ENCODE data around the gene COBLL1.
A peak's percentile ranks its signal among the peaks of the same experiment; 100 is the strongest.

The COBLL1 gene

GRCh38 chr2:164755952-164756351 is 85.7 kb downstream of the COBLL1 start:
- DNase-seq: no peak

- DNase-seq: no peak
Observed at GRCh38 chr2:164754157-164755093, 87.2 kb downstream of the COBLL1 start.

- no peak for DNase-seq
Observed at GRCh38 chr2:164752956-164753355, 88.7 kb downstream of the COBLL1 start.

GRCh38 chr2:164747783-164748433 is 93.7 kb downstream of the COBLL1 start:
- DNase-seq: peak; percentile 91

- DNase-seq: peak; percentile 63
Observed at GRCh38 chr2:164747140-164747539, 94.5 kb downstream of the COBLL1 start.

- DNase-seq: peak; percentile 60
Observed at GRCh38 chr2:164746713-164747112, 94.9 kb downstream of the COBLL1 start.

DNA sequence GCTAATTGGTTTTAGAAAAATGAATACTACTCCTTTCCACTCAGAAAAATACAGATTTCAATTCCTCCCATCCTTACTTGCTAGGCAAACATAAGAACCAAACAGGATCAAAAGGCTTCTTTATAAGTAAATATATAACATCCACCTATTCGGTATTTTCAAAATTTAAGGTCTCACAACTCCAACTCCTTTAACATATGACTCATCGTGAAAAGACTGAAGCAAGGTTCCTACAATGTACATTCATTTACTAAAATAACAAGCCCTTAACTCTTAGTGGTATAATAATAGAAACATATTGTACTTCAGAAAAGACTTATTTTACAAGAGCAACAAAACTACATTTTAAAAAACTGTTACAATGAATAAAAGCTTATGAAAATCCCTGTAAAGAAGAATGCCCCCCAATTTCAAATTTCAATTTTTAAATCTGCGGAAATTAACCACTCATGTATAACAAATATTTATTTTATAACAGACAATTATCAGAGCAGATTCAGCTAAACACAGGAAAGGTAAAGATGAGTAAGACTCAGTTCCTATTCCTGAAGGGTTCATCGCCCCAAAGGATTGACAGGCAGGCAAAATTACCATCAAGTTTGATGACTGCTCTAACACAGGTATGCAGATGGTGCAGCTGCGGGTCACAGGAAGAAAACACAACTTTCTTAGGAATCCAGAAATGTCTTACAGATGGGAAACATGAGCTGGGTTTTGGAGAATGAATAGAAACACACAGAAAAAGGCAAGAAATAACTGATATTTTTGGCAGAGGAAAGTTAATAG is 96.4 kb downstream of the COBLL1 start:
- no peak for DNase-seq

GRCh38 chr2:164742738-164743317 is 98.8 kb downstream of the COBLL1 start:
- no peak for DNase-seq

DNA sequence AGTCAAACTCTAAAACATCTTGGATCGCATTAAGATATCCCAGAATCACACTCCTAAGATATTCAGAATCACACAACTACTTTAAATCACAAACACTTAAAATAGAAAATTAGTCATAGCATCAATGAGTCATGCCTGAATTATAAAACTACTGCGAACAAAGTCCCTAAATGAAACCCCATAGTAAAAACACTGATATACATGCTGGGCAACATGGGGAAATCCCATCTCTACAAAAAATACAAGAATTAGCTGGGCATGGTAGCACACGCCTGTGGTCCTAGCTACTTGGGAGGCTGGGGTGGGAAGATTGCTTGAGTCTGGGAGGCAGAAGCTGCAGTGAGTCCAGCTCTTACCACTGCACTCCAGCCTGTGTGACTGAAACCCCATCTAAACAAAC is 101.7 kb downstream of the COBLL1 start:
- peak; percentile 21 for DNase-seq

DNA sequence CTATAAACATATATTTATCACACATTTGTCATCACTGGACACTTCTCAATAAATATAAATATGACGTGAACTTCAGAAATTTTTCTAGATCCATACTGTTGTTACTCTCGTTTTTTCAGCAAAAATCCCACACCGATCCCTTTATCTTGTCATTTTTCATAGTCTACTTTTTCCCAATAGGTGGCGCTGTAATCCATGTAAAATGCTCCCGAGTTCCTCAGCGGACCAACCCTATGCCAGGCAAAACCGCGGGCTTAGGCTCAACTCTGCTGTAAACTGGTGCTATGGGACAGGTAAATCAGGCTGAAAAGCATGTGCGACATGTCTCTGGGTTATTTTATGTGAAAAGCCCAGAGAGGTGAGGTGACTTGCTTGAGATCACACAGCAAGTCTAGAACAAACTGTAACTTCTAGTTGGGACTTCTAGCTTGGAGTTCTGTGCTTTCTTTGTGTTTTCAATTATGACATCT is 104.0 kb downstream of the COBLL1 start:
- peak; percentile 93 for DNase-seq

DNA sequence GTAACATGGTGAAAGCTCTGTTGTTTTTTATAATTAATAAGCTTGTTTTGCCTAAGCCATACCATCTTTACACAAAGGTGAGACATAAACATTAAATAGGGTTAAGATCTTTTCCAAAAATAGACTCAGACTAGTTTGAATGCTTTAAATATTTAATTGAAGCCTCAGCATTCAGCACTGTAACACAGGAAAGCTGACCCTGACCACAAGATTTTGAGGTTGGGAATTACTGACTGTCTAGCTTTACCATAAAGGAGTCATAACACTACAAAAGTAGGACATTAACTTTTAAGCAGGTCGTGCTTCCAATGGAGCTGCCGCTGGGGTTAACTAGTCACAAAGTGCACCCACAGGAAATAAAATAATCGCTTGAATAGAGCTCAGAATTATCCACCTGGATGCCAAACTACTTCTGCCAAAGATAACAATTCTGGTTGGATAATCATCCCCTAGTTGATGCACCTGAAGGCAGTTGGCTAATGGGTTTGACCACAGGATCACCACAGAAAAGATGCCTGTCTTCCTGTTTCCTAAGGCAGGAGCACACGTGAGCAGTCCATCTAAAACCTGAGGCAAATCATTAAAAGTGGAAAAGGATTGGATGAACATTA is 106.2 kb downstream of the COBLL1 start:
- no peak for DNase-seq

- DNase-seq: no peak
Observed at GRCh38 chr2:164734196-164734595, 107.4 kb downstream of the COBLL1 start.

DNA sequence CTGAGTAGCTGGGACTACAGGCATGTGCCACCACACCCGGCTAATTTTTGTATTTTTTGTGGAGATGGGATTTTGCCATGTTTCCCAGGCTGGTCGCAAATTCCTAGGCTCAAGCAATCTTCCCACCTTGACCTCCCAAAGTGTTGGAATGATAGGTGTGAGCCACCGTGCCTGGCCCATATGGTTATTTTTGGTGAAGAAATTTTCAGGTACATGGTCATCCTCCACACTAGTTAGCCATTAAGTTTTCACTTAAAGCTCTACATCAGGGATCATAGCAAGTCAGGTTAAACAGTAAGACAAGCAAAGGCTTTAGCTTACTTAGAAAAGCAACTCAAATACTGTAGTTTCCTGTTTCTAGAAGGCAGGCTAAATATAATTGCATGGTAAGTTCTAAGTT is 116.1 kb downstream of the COBLL1 start:
- DNase-seq: no peak

GRCh38 chr2:164722616-164723338 is 118.8 kb downstream of the COBLL1 start:
- no peak for DNase-seq

- no peak for DNase-seq
Observed at GRCh38 chr2:164721430-164721829, 120.2 kb downstream of the COBLL1 start.

DNA sequence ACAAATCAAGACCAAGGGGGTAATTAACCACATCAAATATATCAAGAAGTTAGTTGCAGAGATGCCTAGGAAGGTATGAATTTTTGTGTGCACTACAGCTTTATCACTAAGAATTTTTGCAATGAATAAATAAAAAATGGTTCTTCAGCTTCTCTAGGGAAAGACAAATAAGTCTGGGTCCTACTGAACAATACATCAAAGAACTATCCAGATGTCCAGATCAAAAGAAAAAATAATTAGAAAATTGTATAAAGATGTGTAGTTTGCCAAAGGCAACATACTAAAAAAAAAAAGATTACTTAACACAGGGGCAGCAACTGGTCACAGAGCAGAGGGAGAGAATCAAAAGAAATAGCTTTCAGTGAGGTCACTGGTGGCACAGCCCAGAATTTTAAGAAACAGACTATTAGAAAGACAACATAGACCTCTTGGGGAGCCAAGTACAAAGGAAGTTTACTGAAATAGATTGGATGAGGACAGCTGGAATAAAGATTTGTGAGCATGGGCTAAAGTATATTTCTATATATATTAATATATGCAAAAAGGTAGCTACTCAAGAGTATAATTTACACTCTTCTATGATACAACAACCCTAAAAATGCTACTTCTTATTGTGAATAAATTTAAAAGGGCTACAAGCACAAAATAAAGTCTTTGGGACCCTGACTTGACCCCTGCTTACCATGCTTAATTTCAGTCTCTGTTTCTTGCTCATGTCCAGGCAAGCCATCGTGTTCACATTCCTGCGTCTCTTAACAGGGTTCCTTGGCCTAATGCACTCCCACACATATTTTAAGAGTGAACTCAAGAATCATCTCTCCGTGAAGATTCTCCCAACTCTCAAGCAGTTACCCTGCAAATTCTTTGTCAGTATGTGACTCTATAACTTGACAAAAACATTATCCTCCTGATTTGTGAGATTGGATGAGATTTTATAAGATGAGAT is 121.4 kb downstream of the COBLL1 start:
- DNase-seq: no peak

GRCh38 chr2:164717000-164717803 is 124.4 kb downstream of the COBLL1 start:
- peak; percentile 30 for DNase-seq

DNA sequence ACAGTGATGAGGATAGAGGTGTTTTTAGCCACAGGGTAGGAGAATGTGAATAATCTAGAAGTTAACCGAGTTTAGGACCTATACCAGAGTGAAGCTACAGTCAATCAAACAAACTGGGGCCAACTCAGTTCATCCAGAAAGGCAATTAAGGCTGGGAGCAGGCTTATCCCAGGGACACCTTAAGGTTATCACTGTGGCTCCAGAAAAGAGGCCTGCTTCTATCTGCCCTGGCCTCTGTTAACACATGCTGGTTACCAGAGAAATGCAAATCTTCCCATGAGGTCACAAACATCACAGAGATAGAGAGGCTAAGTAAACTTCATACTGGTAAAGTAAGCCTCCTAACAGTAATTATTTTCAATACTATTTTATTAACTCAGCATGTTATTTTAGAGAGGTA is 127.2 kb downstream of the COBLL1 start:
- peak; percentile 59 for DNase-seq

DNA sequence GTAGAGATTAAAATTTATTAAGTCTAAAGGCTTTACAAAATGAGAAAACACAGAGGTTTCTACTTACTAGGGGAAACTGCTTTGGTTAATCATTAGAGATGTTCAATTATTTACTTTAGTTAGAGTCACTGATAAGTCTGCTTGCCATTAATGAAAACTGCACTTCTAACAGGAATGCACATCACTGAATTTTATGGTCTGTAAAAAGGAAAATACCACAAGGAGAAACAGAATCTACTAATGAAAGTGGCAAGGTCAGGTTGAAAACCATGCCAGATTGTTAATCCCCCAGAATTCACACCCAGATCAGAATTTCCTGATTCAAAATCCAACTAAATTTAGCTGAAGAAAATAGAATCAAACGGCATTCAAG is 129.9 kb downstream of the COBLL1 start:
- no peak for DNase-seq

Data from NCI-H82 (cell line).